Stimulated activated CD8-positive, alpha-beta memory T cell treated with anti-CD3 and anti-CD28 coated beads, Interleukin-7, amount 100 ng/mL, for 48 hours (primary cell): ENCODE data around the gene TMEM269.
A peak's percentile ranks its signal among the peaks of the same experiment; 100 is the strongest.

Source experiments
- DNase-seq, 2 donors: peaks; one replicate each; pipeline ENCODE4 v3.0.0-alpha.2; 2020; ENCODE audit warnings: low read depth in 1 of 2; ENCODE audit errors: extremely low read depth in 1 of 2

The TMEM269 gene

GRCh38 chr1:42784946-42785693 lies at the start of gene TMEM269:
TMEM269 (plus strand) TSS chr1:42784991; CDS start chr1:42789894, 4,903 bp downstream.
- DNase-seq = peak; percentile 9 to 18

- no peak for DNase-seq
These were observed 49.7 kb upstream of the TMEM269 start for GRCh38 chr1:42735056-42735455.

- no peak for DNase-seq
These were observed 49.2 kb upstream of the TMEM269 start for GRCh38 chr1:42735477-42736105.

GRCh38 chr1:42736152-42736551 lies 48.6 kb upstream of the TMEM269 start:
- no peak for DNase-seq

GRCh38 chr1:42736571-42737200 lies 48.1 kb upstream of the TMEM269 start:
- no peak for DNase-seq

- no peak for DNase-seq
These were observed 47.5 kb upstream of the TMEM269 start for GRCh38 chr1:42737257-42737656.

GRCh38 chr1:42737986-42738677 lies 46.7 kb upstream of the TMEM269 start:
- no peak for DNase-seq

- DNase-seq = no peak
These were observed 46.0 kb upstream of the TMEM269 start for GRCh38 chr1:42738678-42739226.

GRCh38 chr1:42739753-42740700 lies 44.8 kb upstream of the TMEM269 start, which contains the start of gene CLDN19:
CLDN19 (minus strand) TSS chr1:42740236; CDS start chr1:42740063, 173 bp downstream.
- no peak for DNase-seq

- DNase-seq = no peak
These were observed 43.8 kb upstream of the TMEM269 start for GRCh38 chr1:42740851-42741580.

- DNase-seq = no peak
These were observed 43.1 kb upstream of the TMEM269 start for GRCh38 chr1:42741706-42742105.

- no peak for DNase-seq
These were observed 42.6 kb upstream of the TMEM269 start for GRCh38 chr1:42742141-42742540.

GRCh38 chr1:42742617-42743316 lies 42.0 kb upstream of the TMEM269 start:
- no peak for DNase-seq

GRCh38 chr1:42743317-42744147 lies 41.3 kb upstream of the TMEM269 start:
- no peak for DNase-seq

GRCh38 chr1:42744148-42744413 lies 40.7 kb upstream of the TMEM269 start:
- DNase-seq = no peak

GRCh38 chr1:42745851-42746250 lies 38.9 kb upstream of the TMEM269 start:
- DNase-seq = no peak

GRCh38 chr1:42746436-42747105 lies 38.2 kb upstream of the TMEM269 start:
- no peak for DNase-seq
